GM18951 (cell line): Measurements from ENCODE around the gene GRIK4.

Source experiments
- POLR2A ChIP-seq: IDR thresholded peaks from 4 replicates; pipeline ENCODE4 v1.6.1; 2011; ENCODE audit warnings: mild to moderate bottlenecking; ENCODE audit not compliant: insufficient read length, insufficient read depth; ENCODE audit errors: extremely low read depth
- in situ Hi-C: fragments of 300-500 bp; cut with MboI; formaldehyde crosslinking; loops from one replicate; pipeline ENCODE4 v1.12.0; 2022; ENCODE audit warnings: low sequenced_read_pairs, mixed read lengths, inconsistent platforms; ENCODE audit not compliant: unreplicated experiment

GRIK4 gene

DNA sequence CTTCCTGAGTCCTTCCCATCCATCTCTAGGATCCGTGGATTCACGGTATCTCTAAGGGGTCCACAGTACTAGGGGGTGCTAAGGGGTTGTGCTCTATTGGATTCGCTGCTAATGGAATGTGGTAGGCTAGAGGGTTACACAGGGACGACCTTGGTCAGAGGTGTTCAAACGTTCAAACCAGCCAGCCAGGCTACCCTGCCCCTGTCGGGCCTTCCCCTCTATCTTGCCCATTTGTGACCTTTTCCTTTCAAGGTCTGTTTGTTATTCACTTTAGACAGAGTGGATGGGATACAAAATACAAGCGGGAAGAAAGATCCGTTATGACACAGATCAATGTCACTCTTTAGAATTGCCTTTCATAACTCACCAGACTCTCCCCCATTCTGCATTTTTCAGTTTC is 306.5 kb downstream of the GRIK4 start:
- in situ Hi-C loops, result no loop called here

GRCh38 chr11:120819003-120819402 is 307.5 kb downstream of the GRIK4 start:
- TF ChIP-seq POLR2A, result no peak
- in situ Hi-C loops, result no loop called here

More for the DNA sequence above, 306.5 kb downstream of the GRIK4 start:
- TF ChIP-seq POLR2A, result no peak

GRCh38 chr11:120819437-120820365 is 308.2 kb downstream of the GRIK4 start:
- no peak for TF ChIP-seq POLR2A
- in situ Hi-C loops, result no loop called here

DNA sequence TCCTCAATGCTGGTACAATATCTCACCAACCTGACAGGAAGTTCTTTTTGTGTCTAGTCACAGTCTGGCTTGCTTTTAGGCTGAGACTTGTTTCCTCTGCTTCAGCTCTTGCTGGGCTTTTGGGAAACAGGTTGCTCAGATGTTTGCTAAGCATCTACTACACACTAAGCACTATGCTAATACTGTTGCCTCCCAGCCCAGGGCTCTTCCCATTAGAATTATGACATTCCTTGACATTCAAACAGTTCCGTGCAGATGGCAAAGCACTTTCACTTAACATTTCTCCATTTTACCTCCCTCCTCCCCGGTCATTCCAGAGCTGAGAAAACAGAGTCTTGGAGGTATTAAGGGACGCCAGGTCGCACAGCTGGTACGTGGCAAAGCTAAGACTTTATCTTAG is 311.6 kb downstream of the GRIK4 start:
- no peak for TF ChIP-seq POLR2A
- in situ Hi-C loops, result no loop called here

GRCh38 chr11:120824242-120824641 is 312.7 kb downstream of the GRIK4 start:
- TF ChIP-seq POLR2A, result no peak
- in situ Hi-C loops, result no loop called here

- TF ChIP-seq POLR2A, result no peak
- in situ Hi-C loops, result no loop called here
Observed at GRCh38 chr11:120827198-120827597, 315.6 kb downstream of the GRIK4 start.

DNA sequence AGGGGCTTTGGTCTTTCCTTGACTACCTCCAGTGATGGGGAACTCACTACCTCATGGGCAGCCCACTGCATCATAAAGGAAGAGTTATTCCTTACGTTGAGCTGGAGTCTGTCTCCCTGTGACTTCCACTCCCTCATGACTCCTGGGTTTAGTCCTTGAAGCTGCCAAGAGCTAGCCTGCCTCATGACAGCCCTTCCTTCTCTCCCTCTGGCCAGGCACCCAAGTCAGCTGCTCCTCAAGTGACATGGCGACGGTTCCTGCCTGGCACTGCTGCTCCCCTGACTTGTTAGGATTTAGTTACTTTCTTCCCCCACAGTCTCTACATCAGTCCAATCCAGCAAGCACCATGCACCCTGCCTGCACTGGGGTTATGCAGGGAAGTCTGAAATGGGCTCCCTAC is 316.3 kb downstream of the GRIK4 start:
- no peak for TF ChIP-seq POLR2A
- in situ Hi-C loops, result no loop called here

DNA sequence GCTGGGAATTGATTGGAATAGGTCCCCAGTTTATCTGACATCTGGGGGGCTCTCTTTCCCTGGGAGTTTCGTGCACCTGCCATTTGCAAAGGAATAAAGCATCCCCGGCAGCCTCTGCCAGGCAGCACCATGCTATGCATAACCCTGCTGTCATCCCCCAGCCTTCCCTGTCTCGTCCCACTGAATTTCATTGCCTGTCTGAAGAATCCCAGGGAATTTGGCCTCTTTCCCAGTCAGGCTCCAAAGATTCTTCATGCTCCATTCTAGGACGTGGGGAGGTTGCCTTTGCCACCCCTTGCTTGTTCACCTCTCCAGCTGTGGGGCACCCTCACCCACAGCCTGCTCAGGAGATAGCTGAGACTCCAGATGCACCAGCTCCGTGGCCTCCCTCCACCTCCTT is 317.3 kb downstream of the GRIK4 start:
- no peak for TF ChIP-seq POLR2A
- in situ Hi-C loops, result no loop called here

DNA sequence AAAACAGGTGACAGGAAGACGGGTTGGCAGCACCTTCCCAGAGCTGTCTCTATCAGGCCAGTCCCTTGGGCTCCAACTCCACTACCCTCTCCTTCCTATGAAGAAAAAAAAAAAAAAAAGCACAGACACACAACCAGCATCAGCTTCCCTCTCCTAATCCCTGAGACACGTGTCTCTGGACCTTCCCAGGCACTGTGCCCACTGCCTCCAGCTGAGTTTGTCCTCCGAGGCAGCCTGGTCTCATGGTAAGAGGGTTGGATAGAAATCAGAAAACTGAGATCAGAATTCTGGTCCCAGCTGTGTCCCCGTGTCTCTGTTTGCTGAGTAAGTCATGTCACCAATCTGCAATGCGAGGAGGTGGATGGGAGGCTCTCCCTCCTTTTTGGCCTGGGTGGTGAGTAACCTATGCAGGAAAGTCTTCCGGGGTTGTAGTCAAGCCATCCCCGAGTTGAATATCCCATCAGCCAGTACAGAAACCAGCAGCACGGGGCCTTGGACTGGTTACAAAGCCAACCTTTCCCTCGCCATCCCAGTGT is 318.6 kb downstream of the GRIK4 start:
- in situ Hi-C loops, result no loop called here
- TF ChIP-seq POLR2A, result no peak

DNA sequence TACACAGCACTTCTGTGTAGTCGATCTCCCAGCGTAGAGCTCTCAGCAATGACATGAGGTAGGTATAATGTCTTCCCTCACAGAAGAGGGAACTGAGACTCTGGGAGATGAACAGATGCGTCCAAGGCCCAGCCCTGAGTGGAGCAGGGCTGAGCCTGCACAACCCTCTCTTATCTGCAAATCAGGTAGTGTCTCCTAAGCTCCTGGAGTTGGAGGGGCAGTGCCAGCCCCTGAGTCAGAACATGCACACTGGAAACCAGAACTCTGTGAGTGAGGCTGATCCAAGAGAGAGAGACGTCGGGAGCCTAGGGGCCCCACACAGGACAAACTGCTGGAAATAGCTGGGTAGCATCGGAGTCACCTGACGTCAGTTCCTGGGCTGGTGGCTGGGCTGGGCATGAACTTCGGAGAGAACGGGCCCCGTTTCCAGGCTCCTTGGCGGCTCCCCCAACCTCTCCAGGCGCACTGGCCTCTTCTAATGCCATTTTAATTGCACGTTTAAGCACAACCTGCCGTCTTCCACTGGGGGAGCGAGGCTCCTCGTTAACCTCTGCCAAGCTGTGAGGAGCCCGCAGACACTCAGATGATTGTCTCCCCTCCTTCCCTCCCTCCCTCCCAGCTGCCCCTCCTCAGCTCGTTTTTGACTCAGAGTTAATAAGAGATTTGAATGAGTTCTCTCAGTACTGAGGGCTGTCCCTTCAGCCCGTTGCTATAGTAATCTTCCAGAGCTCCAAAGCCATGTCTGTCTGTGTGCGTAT is 321.1 kb downstream of the GRIK4 start:
- in situ Hi-C loops, result no loop called here
- TF ChIP-seq POLR2A, result no peak

DNA sequence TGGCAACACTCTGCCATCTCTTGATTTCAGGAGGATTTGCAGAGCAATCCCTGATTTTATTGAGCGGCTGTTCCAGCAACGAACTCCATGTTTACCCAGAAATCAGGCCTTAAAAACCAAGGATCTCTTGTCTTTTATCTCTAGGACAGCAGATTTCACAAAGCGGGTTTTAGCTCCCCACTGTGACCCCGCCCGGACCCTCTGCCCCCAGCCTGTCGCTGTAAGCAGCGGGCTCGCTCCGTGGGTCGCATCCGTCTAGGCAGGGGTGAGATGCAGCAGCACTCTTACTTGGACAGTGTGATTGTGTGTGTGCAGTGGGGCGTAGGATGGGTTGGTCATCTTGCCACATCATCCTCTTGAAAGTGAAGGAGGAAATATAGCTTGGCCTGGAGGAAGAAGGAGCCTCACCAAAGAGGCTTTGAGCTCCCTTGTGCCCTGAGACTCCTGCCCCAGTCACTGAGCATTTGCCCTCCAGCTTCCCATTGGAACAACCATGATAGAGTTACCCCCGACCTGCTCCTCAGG is 323.2 kb downstream of the GRIK4 start:
- in situ Hi-C loops, result no loop called here
- TF ChIP-seq POLR2A, result no peak

DNA sequence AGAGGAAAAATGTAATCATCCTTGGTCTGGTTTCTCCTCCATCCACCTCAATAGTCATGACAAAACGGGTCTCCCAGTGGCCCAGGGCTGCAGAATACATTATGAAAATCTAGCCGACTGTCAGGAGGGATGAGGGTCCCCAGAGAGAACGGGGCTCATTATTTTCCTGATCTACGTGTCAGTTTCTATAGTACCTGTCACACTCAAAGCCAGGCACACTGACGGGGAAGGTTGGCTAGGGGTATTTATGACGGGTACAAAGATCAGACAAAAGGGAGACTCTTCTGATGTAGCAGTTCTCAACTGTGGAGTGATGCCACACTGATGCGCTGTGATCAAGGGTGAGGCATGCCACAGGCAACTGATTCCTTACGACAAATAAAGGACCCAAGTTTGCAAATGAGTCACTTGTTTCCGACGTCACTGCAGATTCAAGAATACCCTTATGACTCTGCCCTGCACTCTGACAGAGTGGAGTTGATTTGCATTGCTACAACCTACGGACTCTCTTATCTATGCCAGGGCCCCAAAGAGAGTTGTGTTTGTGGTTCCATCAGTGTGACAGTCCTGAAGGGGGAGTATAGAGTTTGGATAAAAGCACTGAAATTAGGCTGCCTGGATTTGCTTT is 324.2 kb downstream of the GRIK4 start:
- in situ Hi-C loops, result no loop called here

GRCh38 chr11:120837696-120838095 is 326.1 kb downstream of the GRIK4 start:
- in situ Hi-C loops, result no loop called here
- no peak for TF ChIP-seq POLR2A

More for the DNA sequence above, 324.2 kb downstream of the GRIK4 start:
- no peak for TF ChIP-seq POLR2A
